Stimulated activated CD8-positive, alpha-beta memory T cell treated with anti-CD3 and anti-CD28 coated beads, Interleukin-12 subunit alpha, Interleukin-12 subunit beta, amount 100 ng/mL, for 24 hours (primary cell): ENCODE results near the gene ATL3.
"Not testable (repeated sequence)": the region's sequence is repeated elsewhere in the genome, so short reads cannot be mapped to it uniquely, and the experiment has no call there.

Source experiments
- DNase-seq: peaks from one replicate; pipeline ENCODE4 v3.0.0-alpha.2; 2020; ENCODE audit errors: extremely low read depth

Gene ATL3

DNA sequence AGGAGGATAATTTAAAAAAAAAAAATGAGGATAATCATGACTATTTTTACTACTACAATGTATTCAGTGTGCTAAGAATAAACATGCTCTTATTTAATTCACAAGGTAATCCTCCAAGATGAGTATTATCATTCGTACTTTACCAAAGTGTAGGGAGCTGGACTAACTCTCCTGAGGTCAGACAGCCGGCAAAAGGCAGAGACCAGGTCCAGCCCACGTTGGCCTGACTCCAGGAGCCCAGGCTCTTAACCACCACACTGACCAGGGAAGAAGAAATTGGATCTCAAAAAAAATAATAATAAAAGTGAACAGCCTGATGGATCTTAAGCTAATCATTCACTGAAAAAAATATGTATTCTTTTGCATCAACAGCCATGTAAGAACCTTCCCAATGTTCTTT lies 82.2 kb downstream of the ATL3 start:
- DNase-seq: no peak

DNA sequence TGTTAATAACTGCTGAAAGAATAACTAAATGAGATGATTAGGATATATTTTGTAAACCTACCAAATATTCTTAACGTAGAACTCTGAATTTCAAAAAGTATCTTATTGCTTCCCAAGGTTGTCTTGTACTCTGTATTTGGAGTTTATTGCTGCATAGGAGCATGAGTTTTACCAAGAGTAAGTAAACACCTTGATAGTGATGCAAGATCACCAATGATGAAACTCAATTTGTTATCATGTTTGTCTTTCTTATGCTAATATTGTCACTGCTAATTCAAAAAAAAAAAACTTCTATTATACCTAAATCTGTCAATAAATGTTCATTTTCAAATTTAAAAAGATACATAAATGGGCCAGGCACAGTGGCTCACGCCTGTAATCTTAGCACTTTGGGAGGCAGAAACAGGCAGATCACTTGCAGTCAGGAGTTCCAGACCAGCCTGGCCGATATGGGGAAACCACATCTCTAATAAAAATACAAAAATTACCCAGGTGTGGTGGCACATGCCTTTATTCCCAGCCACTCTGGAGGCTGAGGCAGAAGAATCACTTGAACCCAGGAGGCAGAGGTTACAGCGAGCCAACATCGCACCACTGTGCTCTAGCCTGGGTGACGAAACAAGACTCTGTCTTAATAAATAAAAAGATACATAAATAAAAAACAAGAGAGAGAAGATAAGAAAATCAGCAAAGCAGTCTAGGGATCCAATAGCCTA lies 84.6 kb downstream of the ATL3 start:
- DNase-seq: no peak

DNA sequence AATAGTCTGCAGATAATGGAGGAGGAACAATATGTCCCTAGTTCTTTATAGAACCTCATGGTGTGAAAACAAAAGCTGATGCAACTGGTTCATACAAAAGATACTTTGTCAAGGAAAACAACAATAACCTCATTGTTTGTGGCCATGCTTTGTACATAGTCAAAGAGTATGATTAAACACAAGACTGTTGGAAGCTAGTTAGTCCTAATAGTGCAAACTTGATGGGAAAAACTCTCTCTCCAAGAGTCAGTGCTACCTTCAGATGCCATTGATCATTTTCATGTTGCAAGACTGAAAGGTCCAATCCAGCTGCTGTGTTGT lies 87.9 kb downstream of the ATL3 start:
- no peak for DNase-seq

DNA sequence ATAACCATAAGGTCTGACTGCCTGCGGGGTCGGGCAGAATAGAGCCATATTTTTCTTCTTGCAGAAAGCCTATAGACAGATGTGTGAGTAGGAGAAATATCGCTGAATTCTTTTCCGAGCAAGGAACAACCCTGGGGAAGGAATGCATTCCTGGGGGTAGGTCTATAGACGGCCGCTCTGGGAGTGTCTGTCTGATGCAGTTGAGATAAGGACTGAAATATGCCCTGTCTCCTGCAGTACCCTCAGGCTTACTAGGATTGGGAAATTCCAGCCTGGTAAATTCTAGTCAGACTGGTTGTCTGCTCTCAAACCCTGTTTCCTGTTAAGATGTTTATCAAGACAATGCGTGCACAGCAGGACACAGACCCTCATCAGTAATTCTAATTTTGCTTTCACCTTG lies 90.0 kb downstream of the ATL3 start:
- not testable (repeated sequence) for DNase-seq

DNA sequence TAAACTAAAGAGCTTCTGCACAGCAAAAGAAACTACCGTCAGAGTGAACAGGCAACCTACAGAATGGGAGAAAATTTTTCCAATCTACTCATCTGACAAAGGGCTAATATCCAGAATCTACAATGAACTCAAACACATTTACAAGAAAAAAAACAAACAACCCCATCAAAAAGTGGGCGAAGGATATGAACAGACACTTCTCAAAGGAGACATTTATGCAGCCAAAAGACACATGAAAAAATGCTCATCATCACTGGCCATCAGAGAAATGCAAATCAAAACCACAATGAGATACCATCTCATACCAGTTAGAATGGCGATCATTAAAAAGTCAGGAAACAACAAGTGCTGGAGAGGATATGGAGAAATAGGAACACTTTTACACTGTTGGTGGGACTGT lies 92.3 kb downstream of the ATL3 start:
- not testable (repeated sequence) for DNase-seq

DNA sequence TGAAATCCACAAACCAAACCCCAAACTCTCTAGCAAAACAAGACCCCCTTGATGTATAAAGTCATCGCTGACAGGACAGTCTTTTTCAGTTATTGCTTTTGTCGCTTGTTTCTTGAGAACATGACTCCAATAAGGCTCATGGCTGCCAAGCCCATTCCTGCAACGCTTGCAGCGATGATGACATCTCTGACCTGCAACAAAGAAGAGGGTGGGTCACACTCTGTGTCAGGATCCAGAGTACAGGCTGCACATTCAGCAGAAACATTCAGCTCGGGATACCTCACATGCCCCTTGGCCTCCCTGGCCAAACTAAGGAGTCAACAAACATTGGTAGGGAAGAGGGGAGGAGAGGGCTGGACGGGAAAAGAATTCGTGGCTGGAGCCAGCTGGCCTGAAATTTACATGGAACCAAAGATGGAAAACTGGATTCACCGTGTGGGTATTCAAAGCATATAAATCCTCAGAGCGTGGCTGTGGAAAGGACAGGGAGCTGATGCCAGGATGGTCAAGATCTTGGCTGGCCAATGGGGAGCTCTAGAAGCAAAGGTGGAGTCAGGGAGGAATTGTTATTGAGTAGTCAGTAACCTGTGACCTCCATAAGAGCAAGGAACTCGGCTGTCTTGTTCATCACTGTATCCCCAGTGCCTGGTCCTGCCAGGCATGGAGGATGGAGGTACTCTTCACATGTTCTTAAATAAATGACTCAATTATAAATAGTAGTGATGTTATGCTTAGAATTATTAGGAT lies 96.1 kb downstream of the ATL3 start:
- no peak for DNase-seq
